ENCODE results near the gene ELAVL2. TPM values are rescaled to one million over a fixed set of nuclear protein-coding genes. Genes with fewer than 3 reads are reported as not detected.

ELAVL2 gene
- total RNA-seq, 1 experiment from 2014 or later = not detected

DNA sequence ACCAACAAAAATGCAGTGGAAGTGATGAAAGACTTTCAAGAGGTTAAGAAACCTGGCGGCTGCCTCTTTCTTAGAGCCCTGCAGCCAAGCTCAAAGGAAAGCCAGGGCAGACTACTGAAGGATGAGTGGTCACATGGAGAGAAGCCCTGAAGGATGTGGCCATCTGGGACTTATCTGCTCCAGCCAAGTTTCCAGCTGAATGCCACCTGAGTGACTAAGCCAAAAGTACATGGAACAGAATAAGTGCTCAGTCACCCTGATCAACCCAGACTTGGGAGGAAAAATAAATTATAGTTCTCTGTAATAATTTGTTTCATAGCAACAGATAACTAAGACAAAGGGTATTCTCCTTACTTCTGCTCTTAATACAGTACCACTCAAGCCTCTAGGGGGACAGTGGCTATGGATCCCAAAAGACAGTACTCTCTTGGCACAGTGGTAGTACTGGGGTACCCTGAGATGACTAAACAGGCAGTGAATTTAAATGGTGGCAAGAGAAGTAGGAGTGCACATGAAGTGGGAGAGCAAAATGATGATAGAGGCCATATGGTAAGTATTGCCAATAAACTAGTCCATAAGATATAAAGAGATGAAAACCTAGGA, 182.3 kb downstream of the ELAVL2 start:
- BruUV-seq (replicated peaks) = no TSS peak
- POLR2A ChIA-PET = no interaction called here
- ATAC-seq (no peak), DNase-seq (ENCODE audit: low read depth, low spot score) (no peak)
- Histone ChIP-seq H3K27me3 (ENCODE audit: control insufficient read depth, insufficient read depth, low read length) (no peaks in the 10 kb centered on the region), H3K4me1 (ENCODE audit: control insufficient read depth, insufficient read depth, low read length) (no peaks in the 10 kb centered on the region), H3K36me3 (ENCODE audit: control insufficient read depth, insufficient read depth, low read length) (no peaks in the 10 kb centered on the region), H3K27ac (ENCODE audit: low read length) (no peak overlapping the region), H3K9me3 (ENCODE audit: control insufficient read depth, insufficient read depth, low read depth, low read length) (no peaks in the 10 kb centered on the region), H3K4me3 (ENCODE audit: low read depth in 2 of 2, low read length in 2 of 2) (no peak overlapping the region)
- TF ChIP-seq, protein P1, sequence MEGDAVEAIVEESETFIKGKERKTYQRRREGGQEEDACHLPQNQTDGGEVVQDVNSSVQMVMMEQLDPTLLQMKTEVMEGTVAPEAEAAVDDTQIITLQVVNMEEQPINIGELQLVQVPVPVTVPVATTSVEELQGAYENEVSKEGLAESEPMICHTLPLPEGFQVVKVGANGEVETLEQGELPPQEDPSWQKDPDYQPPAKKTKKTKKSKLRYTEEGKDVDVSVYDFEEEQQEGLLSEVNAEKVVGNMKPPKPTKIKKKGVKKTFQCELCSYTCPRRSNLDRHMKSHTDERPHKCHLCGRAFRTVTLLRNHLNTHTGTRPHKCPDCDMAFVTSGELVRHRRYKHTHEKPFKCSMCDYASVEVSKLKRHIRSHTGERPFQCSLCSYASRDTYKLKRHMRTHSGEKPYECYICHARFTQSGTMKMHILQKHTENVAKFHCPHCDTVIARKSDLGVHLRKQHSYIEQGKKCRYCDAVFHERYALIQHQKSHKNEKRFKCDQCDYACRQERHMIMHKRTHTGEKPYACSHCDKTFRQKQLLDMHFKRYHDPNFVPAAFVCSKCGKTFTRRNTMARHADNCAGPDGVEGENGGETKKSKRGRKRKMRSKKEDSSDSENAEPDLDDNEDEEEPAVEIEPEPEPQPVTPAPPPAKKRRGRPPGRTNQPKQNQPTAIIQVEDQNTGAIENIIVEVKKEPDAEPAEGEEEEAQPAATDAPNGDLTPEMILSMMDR (IDR thresholded peaks at IDR 0.05) = no peak
- TF ChIP-seq TCF7L2 (IDR thresholded peaks at IDR 0.05; ENCODE audit: low read depth, low read length) (no peak), POLR2AphosphoS5 (IDR thresholded peaks at IDR 0.05; ENCODE audit: low read depth, low read length) (no peak), SIN3A (IDR thresholded peaks at IDR 0.05; ENCODE audit: borderline replicate concordance, insufficient read depth, low read depth, low read length) (no peak)
- TF ChIP-seq, protein P2, sequence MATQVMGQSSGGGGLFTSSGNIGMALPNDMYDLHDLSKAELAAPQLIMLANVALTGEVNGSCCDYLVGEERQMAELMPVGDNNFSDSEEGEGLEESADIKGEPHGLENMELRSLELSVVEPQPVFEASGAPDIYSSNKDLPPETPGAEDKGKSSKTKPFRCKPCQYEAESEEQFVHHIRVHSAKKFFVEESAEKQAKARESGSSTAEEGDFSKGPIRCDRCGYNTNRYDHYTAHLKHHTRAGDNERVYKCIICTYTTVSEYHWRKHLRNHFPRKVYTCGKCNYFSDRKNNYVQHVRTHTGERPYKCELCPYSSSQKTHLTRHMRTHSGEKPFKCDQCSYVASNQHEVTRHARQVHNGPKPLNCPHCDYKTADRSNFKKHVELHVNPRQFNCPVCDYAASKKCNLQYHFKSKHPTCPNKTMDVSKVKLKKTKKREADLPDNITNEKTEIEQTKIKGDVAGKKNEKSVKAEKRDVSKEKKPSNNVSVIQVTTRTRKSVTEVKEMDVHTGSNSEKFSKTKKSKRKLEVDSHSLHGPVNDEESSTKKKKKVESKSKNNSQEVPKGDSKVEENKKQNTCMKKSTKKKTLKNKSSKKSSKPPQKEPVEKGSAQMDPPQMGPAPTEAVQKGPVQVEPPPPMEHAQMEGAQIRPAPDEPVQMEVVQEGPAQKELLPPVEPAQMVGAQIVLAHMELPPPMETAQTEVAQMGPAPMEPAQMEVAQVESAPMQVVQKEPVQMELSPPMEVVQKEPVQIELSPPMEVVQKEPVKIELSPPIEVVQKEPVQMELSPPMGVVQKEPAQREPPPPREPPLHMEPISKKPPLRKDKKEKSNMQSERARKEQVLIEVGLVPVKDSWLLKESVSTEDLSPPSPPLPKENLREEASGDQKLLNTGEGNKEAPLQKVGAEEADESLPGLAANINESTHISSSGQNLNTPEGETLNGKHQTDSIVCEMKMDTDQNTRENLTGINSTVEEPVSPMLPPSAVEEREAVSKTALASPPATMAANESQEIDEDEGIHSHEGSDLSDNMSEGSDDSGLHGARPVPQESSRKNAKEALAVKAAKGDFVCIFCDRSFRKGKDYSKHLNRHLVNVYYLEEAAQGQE (IDR thresholded peaks at IDR 0.05; ENCODE audit: insufficient read depth in 1 of 2, low read depth in 2 of 2, low read length in 1 of 2) = no peak
- intact Hi-C loops (cut with micrococcal nuclease; ENCODE audit: unreplicated experiment) (no loop called here), in situ Hi-C loops (cut with HindIII; ENCODE audit: low pct_unique_long_range_greater_than_20kb, low sequenced_read_pairs) (no loop called here)
- CTCF ChIA-PET = no interaction called here

Measured in Panc1 (cell line).